Coronary artery (tissue), 2 donors: ENCODE results near the gene GFER.

Source experiments
- DNase-seq: peaks from one replicate; pipeline ENCODE4 v3.0.0-alpha.2; 2017; ENCODE audit warnings: low spot score
- H3K27ac ChIP-seq, 2 donors: fragments of 200-600 bp; sonication (generic); one replicate each; pipeline ENCODE4 v1.5.1; 2016 to 2019
- H3K4me3 ChIP-seq: fragments of 200-600 bp; sonication (generic); 2 replicates; pipeline ENCODE4 v1.5.1; 2016; ENCODE audit warnings: mild to moderate bottlenecking, moderate library complexity
- TF ChIP-seq, protein P1 (sequence below): fragments of 200-600 bp; sonication (generic); IDR thresholded peaks from one replicate; pipeline ENCODE4 v1.5.1; 2019; ENCODE audit warnings: antibody characterized with exemption

Gene GFER

DNA sequence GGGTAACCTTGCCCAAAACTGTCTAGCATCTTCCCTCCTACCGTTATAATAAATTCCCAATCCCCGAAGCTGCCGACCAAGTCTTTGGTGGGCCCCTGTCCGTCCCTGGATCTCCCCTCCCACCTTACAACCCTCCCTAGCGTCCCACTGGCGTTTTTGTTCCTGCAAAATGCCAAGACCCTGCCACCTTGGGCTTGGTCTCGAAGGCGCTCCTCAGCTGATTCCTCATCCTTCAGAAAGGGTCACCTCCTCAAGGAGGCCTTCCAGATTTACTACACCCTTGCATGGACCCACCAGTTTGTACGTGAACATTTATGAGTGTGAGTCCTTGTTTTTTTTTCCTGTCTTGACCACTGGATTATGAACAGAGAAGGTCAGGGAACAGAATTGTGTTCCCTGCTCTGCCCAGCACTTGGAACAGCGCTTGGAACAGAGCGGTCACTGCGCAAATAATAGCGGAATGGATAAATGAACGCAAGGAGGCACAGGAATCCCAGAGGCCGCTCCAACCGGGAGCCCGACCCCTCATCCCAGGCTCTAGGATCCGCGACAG is 926 bp upstream of the GFER start:
- TF ChIP-seq, protein P1, sequence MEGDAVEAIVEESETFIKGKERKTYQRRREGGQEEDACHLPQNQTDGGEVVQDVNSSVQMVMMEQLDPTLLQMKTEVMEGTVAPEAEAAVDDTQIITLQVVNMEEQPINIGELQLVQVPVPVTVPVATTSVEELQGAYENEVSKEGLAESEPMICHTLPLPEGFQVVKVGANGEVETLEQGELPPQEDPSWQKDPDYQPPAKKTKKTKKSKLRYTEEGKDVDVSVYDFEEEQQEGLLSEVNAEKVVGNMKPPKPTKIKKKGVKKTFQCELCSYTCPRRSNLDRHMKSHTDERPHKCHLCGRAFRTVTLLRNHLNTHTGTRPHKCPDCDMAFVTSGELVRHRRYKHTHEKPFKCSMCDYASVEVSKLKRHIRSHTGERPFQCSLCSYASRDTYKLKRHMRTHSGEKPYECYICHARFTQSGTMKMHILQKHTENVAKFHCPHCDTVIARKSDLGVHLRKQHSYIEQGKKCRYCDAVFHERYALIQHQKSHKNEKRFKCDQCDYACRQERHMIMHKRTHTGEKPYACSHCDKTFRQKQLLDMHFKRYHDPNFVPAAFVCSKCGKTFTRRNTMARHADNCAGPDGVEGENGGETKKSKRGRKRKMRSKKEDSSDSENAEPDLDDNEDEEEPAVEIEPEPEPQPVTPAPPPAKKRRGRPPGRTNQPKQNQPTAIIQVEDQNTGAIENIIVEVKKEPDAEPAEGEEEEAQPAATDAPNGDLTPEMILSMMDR, result no peak
- peak overlapping the region; percentile 97 for H3K4me3 ChIP-seq
- H3K27ac ChIP-seq, result peak overlapping the region in 1 of 2 donors; percentile 88
- no peak for DNase-seq

DNA sequence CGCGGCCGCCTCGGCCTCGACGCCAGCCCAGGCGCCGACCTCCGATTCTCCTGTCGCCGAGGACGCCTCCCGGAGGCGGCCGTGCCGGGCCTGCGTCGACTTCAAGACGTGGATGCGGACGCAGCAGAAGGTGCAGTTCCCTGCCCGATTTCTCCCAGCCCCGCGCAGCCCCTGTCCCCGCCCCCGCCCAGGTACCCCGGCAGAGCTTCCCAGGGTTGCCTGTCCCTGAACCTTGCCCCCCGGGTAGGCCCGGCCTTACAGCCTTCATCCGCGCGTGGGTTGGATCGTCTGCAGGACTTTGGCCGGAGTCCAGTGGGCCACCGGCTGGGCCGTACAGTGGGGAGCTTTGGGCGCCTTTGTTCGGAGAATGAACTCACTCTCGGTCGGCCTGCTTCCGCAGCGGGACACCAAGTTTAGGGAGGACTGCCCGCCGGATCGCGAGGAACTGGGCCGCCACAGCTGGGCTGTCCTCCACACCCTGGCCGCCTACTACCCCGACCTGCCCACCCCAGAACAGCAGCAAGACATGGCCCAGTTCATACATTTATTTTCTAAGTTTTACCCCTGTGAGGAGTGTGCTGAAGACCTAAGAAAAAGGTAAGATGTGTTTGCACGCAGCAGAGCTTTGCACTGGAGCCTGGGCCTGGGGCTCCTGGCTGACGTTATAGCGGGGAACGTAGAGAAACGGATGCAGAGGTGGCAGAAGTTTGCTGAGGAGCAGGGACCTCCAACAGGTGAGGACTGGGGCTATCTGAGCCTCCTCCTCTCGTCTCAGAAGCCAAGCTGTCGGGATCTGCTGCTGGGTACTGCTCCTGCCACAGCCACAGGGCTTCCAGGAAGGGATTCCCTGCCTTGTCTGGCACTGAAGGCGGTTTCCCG is 593 bp downstream of the GFER start:
- DNase-seq, result no peak
- peak overlapping the region; percentile 97 for H3K4me3 ChIP-seq
- peak overlapping the region in 1 of 2 donors; percentile 88 for H3K27ac ChIP-seq
- TF ChIP-seq, protein P1, result no peak

DNA sequence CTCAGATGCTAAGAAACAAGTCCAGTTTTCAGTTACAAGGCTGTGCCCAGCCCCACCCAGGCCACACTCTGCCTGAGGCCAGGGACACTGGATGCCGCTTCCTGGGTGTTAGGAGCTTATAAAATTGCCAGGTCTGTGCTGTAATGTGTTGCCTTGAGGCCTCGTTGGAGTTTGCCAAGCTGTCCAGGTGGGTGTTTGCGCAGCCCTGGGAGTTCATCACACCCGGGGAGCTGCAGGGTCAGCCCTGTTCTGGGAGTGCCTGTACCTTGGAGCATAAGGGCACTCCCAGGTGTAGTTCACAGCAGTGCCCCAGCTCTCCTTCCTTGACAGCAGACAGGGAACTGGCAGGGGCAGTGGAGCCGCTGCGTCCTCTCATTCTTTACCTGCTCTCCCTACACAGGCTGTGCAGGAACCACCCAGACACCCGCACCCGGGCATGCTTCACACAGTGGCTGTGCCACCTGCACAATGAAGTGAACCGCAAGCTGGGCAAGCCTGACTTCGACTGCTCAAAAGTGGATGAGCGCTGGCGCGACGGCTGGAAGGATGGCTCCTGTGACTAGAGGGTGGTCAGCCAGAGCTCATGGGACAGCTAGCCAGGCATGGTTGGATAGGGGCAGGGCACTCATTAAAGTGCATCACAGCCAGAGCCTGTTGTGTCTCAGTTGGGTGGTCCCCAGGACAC is 1.6 kb downstream of the GFER start:
- H3K27ac ChIP-seq, result no peak overlapping the region
- DNase-seq, result no peak
- H3K4me3 ChIP-seq, result no peak overlapping the region
- TF ChIP-seq, protein P1, result no peak

DNA sequence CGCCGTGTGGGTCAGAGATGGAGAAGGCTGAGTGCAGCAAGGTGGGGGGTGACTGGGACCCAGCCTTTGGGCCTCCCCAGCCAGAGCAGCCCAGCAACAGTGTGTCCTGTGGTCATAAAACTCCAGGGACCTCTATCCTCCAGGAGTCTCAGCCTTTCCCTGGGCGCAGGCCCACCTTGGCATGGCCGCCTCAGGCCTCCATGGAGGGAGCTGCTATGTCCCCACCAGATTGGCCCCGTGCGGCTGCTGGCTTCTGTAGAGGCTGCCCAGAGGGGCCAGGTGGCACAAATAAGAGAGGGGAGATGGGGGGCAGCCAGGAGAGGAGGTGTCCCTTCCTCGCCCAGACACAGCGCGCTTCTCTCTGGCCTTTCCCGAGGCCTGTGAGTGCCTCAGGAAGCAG is 3.2 kb downstream of the GFER start:
- TF ChIP-seq, protein P1, result no peak

DNA sequence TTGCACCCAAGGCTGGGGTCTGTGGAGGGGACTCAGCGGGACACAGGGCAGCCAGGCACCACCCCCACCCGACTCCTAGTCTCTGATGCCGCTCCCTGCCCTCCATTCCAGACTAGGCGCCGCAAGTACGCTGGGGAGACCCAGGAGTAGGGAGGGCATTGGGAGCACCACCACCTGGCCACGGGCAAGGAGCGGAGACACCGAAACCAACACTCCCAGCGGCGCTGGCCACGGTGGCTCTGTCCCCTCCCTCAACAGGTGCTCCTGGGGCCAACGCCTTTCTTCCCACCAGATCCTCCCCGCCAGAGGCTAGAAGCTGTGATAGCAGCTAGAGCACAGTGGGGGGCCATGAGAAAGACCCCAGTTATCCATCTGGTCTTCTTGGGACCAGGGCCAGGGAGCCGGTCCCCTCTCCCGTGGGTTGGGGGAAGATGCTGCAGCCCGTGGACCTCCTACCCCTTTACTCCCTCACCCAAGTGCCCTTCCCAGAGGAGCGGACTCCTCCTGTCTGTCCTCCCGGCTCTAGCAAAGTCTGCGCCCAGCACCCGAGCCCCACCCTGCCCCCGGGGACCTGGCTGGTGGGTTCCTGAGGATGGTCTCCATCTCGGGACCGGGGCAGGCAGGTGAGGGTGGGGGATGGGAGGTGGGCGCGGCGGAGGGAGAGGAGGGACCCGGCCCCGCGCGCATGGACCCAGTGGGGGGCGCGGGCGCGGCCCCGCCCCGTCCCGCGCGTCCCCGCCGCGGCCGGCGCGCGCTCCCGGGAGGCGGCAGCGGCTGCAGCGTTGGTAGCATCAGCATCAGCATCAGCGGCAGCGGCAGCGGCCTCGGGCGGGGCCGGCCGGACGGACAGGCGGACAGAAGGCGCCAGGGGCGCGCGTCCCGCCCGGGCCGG is 5.5 kb downstream of the GFER start, which contains the start of gene SYNGR3:
SYNGR3 (plus strand) TSS at position 762 of the 892 bp plus-strand sequence. CDS start 133 bp downstream, outside the sequence.
- TF ChIP-seq, protein P1, result no peak
- Histone ChIP-seq H3K27ac (no peak within 1 kb of the TSS), H3K4me3 (peak within 1 kb of the TSS; percentile 58)
- DNase-seq, result no peak

More for the DNA sequence above, 3.2 kb downstream of the GFER start:
- no peak for DNase-seq
- Histone ChIP-seq H3K4me3 (no peak overlapping the region), H3K27ac (no peak overlapping the region)

DNA sequence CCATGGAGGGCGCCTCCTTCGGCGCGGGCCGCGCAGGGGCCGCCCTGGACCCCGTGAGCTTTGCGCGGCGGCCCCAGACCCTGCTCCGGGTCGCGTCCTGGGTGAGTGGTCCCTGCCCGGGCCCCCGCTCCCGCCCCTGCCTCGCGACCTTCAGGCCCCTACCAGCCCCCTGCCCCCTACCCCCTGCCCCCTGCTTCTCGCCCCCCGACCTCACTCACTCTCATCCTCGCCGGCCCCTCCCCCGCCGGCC is 6.0 kb downstream of the GFER start:
- H3K4me3 ChIP-seq, result peak overlapping the region; percentile 58
- TF ChIP-seq, protein P1, result no peak
- no peak overlapping the region for H3K27ac ChIP-seq
- no peak for DNase-seq
